HG03139 (cell line): ENCODE data around the gene TBC1D22A.

ENCODE experiments used
- ATAC-seq: cut with Tn5 transposase; IDR thresholded peaks from one replicate; pipeline ENCODE4 v1.9.1; 2021; ENCODE audit not compliant: unreplicated experiment

The TBC1D22A gene

DNA sequence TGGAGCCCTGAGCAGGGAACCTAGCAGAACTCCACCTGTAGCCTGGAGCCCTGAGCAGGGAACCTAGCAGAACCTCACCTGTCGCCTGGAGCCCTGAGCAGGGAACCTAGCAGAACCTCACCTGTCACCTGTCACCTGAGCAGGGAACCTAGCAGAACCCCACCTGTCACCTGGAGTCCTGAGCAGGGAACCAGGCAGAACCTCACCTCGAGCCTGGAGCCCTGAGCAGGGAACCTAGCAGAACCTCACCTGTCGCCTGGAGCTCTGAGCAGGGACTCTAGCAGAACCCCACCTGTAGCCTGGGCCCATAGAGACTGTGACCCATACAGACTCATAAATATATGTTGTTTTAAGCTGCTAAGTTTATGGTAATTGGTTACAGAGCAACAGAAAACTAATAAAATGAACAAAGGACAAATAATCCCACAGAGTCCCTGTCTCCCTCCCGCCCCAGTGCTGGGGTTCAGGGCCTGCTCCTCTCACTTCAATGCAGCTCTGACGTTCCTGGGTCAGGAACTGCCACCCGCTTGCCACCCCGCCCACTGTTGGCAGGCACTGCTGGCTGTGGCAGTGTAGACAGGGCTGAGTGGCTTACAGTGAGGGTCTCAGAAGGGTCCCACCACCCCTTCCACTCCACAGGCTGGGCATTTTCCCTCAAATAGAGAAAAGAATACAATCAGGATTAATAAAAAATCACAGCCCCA is 259.1 kb downstream of the TBC1D22A start:
- no peak for ATAC-seq

DNA sequence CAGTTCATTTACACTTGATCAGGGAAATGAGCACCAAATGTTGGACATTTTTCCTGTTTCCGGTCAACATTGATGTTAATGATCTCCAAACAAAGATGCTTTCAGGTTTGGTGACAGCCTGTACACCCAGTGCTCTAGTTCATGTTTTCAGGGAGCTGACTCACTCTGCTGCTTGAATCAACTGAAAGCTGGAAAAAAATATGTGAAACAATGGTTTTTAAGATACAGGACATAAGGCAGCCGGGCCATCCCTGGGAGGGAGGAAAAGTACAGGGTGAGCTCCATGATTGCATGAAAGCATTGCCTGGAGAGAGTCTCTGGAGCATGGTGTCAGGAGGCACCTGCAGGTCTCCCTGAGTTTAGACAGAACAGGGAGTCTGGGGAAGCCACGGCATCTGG is 259.6 kb downstream of the TBC1D22A start:
- no peak for ATAC-seq

DNA sequence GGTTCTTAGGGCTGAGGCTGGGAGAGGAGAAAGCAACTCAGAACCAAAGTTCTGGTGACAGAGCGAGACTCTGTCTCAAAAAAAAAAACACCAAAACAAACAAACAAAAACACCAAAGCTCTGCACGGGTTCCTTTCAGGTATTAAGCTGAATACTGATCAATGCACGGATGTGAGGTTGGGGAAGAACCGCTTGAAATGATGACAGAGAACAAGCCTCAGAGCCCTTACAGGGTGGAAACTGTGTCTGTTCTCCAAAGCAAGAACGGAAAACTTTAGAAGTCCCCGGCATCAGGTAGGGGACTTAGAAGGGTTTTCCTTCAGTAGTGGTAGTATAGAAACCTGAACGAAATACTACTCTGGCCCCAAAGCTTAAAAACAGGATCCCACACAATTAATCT is 260.0 kb downstream of the TBC1D22A start:
- ATAC-seq, result no peak

DNA sequence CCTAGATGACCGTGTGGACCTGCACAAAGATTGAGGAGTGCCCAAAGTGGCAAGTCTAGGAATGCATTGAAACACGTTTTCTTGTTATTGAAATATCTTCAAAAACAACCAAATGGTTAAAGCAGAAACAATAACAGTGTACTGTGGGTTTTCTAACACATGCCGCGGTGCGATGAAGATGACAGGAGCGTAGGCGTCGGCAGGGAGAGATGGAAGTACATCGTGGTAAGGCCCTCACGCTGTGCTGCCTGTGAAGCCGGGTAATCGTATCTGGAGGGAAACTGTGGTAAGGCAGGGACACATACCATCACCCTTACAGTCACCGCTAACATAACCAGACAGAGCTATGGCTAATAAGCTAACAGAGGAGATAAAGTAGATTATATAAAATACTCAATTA is 261.4 kb downstream of the TBC1D22A start:
- no peak for ATAC-seq

DNA sequence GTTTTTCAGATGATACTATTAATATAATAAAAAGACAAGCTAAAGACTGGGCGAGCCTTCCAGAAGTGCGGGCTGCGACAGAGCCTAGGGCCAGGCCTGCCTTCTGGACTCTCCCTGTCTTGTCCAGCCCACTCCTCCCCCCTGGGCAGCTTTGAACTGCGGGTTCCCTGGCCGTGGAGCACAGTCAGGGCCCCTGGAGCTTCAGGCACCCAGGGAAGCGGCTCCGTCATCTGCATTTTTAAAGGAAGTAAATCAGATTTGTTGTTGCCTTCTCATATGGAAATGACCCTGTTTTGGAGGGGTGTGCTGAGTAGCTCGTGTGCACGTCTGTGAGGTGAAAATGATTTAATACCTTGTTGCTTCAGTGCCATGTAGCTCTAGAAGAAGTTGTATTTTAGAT is 265.3 kb downstream of the TBC1D22A start:
- no peak for ATAC-seq

DNA sequence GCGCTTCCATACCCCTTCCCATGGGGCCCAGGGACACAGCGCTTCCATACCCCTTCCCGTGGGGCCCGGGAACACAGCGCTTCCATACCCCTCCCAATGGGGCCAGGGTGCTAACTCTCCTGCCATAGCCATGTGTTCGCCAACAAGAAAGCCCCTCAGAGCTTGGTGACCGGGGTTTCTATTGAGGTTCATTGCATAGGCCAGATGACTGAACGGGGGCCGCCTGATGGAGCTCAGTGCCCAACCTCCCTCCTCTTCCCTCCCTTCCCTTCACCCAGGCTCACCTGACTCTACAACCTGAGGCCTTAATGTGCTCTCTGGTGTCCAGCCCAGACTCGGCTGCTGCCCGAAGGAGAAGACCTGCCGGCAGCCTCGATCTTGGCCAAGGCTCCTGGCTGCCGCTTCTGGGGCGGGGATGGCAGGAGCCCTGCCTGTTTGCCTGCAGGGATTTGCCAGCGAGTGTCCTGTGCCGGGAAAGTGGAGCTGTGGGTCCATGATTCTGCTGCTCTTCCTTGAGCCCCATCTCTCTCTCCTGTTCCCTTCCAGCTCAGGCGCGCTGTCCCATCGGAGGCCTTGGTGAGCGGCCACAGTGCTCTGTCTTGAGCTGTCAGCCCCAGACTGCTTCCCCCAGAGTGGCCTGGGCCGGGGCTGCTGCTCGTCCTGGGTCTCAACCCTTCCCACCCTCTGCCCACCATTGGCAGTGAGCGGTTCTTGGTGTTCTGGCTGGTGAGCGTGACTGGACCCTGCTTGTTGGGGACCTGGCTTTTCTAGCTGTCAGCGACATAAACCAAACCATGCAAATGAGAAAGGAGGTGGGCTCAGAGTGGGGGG is 267.0 kb downstream of the TBC1D22A start:
- ATAC-seq, result no peak

DNA sequence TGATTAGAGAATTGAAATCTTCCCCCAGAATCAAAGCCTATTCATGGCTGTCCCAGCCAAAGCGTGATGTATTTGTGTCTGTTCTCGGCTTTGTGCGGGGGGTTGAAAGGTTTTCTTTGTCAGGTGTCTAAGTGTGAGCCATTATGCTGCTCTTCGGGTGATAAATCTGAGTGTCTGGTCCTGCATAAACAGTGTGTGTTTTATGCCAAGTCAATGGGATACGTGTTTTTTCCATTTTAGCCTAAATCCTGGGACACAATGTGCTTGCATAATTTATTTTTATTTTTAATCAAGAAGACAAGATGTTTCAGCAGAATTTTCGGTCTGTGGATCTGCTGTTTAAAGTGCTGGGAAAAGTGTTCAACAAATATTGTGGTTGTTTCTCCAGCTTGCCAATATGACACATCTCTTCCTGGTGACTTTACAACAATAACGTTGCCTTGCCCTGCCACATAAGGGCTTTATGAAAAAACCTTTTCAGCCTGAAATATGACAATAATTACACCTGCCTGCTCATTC is 267.8 kb downstream of the TBC1D22A start:
- no peak for ATAC-seq

DNA sequence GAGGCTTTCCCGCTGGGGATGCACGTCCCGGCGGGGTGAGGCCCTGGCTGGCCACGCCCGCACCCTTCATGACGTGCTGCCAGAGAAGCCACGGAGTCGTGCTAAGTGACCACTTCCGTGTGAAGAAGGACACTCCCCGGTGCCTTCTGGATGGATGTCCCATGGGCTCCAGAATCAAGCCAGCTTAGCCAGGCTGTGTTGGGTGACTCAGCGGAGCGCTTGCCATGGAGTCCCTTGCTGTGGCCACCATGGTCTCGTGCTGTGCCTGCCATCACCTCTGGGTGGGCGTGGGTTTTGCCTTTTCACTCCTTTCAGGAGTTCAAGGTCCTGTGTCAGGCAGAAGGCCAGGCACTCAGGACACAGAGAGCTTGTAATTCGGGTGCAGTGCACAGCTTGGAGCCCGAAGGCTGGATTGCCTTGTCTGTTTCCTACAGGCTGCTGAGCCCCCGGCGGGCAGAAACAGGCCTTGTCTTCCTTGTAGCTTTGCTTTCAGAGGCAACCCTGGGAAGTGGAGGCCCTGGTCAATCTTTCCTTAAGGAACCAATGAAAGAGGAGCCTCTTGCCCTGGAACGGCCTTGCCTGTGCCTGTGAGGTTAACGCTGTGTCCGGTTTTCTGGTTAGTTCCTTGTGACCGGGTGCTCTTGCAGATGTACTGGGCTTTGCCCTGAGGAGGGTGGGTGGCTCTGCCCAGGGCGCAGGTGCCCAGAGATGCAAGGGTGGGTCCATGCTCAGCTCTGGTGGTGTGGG is 268.6 kb downstream of the TBC1D22A start:
- no peak for ATAC-seq

DNA sequence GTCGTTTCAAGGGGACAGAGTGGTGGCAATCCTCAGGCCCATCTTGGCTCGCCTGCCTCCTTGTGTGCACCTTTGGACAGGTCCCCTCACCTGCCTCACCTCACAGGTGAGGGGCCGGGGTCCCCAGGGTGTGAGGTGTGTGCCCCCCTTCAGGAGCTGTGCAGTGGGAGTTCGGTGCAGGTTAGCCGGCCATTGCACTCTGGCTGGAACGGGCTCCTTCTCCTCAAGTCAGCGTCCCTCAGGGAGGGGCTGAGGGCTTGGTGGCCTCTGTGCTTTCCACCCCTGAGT is 269.1 kb downstream of the TBC1D22A start:
- ATAC-seq, result no peak

DNA sequence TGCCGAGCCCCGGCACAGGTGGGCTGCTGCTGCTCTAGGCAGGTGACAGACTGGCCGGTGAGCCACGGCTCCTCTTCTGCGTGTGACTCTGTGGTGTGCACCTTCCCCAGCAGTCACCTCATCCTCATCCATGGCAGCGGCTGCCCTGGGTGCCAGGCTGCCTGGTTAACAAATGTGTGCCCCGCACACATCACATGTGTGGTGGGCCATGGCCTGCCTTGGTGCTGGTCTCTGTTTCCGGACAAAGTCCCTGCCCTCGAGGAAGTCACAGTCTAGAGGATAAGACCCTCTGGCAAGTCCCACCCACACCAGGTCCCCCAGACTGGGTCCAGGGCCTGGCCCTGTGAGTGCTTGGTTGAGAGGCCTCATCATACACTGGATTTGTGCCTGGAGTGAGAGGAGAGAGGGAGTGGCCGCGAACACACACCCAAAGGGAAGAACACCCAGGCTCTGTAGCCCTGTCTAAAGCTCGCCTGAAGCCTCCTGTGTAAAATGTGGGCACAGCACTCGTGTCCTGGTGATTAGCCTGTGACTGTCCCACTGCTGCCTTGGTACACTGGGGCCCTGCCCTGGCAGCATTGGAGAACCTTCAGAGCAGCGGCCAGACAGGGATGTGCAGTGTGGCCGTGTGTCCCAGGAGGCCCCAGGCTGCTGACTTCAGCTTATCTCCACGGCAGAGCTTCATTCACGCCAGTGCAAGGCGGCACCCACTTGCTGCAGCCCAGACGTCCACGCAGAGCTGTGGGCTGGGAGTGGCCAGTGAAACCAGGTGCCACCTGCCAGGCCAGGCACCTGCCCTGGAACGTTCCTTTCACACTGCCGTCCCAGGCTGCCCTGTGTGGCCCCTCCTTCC is 269.9 kb downstream of the TBC1D22A start:
- no peak for ATAC-seq

DNA sequence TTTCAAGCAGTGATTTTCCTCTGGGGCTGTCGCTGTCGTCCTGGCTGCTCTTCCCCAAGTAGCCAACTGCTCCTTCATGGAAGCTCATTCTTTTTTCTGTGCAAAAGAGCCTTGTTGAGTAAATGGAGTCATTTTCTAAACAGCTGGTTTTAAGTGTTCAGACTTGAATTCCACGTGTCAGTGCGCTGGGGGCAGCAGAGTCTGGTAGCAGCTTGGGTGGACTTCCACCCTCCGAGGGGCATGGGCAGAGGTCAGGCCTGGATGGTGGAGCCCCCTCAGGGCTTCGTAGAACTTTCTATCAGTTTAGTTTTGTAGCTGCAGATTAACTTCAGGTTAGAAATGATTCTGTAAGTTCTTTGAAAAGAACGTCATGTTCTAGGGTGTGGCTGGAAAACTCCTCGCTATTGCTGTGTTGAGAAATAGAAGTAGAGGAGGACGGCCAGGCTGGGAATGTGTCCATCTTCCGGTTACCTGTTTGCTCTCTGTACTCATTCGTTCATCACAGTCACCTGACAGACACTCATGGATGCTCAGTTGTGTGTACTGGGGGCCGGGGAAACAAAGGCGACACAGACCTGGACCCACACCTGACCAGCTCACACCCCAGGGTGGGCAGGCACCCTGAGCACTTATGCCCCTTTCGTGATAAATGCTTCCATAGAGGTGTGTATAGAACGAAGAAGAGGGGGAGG is 270.7 kb downstream of the TBC1D22A start:
- ATAC-seq, result no peak

DNA sequence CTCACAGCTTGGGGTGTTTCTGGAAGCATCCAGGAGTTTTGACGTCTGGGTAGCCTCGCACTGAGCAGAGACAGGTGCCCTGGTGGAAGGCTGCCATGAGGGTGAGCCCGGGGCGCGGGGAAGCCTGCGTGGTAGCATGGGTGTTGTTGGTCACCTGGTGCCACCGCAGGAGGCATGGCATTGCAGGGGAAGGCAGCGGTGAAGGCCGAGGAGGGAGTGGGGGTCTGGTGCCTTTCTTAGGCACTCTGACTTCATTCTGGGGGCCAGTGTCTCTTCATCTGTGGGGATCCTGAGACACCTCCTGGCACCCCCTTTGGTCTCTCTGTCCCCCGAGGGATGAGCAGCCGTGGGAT is 271.2 kb downstream of the TBC1D22A start:
- no peak for ATAC-seq

DNA sequence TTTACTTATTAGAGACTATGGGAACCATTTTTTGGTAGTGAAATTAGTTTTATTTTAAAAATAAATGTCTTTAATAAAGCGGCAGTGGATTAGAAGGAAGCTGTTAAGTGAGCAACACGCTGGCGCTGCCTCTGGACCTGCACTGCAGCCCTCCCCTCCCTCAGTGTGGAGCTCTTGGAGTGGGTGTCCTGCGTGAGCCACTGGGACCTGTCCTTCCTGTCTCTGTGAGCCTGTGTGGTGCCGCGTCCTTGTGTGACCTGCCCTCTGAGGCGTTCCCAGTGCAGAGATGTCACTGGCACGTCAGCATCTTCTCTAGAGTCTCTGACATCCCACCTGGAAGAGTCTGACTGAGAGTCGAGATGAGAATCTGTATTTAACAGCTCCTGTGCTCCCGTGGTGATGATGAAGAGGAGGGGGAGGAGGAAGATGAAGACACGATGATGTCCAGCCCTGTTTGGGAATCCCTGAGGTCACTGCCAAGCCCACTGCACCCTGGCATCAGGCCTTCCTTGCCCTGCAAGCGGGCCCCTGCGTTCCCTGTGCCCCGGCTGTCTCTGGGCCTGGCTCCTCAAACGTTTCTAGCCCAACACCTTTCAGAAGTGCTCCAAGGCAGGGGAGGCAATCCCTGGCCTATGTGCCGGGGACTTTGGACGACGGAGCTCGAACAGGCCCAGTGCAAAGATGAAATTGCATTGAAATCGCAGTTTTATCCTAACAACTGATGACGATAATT is 271.8 kb downstream of the TBC1D22A start:
- ATAC-seq, result no peak

DNA sequence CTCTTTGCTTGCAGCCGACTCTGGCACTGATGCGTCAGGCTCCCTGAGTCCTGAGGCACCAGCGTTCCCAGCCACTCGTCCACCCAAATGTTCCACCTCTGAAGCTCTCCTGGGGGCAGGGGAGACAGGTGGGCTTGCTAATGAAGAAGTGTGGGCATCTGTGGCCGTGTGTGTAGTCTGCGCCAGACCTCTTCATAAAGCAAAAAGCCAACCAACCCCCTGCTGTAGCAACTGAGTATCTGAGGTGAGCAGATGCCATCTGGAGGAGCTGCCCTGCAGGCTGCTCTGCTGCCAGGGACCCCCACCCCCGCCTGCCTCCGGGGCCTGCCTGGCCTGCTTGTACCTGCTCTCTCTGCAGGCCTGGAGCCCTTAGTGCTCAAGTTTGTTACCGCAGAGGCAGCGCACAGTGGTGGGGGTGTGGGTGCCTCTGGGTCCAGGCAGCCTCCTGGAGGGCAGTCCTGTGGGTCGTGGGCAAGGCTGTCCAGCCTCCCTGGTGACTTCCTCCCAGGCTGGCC is 272.5 kb downstream of the TBC1D22A start:
- no peak for ATAC-seq

DNA sequence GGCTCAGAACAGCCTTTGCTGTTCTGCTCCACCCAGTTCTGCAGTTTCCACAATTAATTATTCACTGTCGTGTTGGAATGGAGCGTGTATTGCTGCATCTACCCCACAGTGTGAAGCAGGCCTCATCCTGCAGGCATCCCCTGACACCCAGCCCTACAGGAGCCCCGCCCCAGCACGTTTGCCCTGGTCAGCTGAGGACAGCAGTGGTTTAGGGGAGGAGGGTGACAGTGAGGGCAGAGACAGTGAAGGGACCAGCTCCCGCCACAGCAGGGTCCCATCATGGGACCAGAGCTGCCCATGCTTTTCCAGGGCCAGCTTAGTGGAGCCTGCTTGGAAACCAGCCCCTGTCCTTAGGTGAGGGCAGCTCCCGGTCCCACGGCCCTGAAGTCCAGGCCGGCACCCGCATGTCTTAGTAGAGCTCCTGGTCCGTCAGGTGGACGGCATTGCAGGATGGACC is 273.0 kb downstream of the TBC1D22A start:
- no peak for ATAC-seq

DNA sequence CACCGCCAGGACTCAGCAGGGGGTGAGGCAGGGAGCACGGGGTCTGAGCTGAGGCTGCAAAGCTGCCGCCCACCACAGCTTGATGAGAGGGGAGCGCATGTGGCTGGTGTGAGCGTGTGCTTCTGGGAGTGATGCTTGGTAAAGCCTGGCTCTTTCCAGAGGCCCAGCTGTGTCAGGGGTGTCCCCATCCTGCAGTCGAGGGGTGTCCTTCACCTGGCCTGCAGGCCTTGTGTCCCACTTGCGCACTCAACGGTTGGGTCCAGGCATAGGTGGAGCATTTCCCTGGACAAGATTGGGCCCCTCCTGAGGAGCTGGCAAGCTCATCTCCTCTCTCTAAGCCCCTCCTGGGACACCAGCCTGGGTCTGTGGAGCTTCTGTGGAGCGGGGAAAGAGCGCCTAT is 273.9 kb downstream of the TBC1D22A start:
- no peak for ATAC-seq

DNA sequence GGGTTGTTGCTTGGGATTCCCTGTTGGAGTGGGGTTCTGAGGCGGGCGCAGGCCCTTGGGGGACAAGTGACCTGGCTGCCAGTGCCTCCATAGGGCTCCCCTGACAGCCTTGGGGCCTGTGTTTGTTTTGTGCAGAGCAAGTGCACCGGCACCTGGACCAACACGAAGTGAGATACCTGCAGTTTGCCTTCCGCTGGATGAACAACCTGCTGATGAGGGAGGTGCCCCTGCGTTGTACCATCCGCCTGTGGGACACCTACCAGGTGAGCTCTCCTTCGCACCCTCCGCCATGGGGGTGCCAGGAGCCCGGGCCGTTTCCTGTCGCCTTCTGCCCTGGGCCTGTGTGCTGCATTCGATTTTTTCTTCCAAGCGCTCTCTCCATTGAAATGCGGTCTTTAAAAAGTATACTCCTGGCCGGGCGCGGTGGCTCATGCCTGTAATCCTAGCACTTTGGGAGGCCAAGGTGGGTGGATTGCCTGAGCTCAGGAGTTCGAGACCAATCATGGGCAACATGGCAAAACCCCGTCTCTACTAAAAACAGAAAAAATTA is 274.6 kb downstream of the TBC1D22A start:
- no peak for ATAC-seq

DNA sequence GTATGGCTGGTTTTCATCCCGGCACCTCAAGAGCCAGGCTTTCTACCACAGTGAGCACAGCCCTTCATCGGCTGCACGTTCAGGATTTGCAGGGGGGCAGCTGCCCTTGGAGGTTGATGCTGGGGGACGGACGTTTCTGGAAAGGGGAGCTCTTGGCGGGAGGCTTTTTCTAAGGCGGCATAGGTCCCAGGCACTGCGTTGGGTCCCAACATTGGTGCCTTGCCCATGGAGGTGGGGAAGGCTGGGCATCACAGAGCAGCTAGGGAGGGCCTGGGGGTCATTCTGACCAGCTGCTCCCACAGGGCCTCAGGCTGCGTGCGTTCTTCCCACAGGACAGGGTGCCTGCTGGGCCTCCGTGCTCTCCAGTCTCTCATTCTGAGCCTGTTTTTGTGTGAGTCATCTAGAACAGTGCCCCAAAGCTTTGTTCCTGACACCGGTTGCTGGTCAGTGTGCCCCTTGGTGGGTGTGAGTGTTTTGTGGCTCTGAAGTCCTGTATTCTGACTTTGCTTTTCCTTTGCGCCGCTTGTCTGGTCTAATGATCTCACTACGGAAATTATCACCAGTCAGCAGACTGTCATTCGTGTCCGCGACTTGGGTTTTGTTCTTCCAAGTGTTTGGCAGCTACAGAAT is 275.9 kb downstream of the TBC1D22A start:
- no peak for ATAC-seq

DNA sequence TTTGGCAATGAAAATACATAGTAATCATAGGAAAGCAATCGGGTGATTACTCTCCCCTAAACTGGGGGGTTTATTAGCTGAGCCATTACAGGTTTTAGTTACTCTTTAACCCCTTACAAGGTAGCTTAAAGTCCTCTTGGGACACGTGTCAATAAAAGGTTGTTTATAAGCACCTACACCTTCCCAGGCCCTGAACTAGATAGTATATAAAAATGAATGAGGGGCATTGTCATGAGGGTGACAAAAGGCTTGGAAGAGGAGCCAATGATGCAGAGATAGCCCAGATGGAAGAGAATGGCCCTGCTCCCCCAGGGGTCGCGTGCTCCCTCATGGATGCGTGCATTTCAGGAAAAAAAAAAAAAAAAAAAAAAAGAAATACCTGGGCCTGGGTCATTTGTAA is 276.9 kb downstream of the TBC1D22A start:
- no peak for ATAC-seq
